ENCODE data around the gene RANBP3.
"Not testable (repeated sequence)": the region's sequence is repeated elsewhere in the genome, so short reads cannot be mapped to it uniquely, and the experiment has no call there.

RANBP3 gene

DNA sequence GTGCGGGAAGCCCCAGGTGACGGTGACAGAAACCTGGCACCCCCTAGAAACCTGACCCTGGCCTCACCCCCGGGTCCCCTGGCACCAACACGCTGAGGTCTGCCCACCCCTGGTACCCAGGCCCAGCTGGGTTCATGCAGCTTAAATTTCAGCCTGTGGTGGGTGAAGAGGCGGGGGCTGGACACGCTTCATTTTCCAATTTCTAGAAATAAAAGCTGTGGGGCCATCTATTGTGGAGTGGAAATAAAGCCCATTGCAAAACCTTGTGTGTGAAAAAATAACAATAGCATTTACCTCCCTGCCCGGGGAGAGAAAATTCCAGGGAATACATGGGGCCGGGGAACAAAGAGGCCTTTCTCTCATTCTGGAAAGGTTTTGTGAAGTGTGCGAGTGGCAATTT, 100.1 kb downstream of the RANBP3 start:
- no peak for DNase-seq

DNA sequence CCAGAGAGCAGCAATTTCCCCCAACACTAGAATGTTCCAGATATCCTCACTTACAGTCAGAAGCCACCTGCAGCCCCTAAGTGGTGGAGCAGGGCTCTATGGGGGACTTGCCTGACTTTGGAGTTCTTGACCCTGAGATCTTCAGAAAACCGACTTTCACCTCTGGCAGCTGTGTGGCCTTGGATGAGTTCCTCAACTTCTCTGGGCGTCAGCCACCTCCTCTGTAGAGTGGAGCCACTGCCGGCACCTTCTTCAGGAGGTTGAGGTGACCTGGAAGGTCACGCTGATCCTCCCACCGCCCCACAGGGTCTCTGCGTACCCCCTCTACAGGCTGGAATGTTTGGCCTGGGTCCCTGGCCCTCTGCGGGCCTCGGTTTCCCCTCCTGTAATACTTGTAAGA, 100.5 kb downstream of the RANBP3 start:
- no peak for DNase-seq

DNA sequence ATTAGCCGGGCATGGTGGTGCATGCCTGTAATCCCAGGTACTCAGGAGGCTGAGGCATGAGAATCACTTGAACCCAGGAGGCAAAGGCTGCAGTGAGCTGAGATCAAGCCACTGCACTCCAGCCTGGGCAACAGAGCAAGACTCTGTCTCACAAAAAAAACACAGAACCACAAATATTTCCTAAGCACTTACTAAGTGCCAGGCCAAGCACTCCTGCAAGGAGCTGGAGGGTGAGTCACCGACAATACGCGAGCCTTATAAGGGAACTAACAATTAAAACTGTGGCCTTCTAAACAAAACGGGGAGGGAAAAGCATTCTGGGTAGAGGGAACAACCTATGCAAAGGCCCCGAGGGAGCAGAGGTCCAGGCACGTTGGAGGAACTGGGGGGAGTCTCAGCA, 103.4 kb downstream of the RANBP3 start:
- not testable (repeated sequence) for DNase-seq

DNA sequence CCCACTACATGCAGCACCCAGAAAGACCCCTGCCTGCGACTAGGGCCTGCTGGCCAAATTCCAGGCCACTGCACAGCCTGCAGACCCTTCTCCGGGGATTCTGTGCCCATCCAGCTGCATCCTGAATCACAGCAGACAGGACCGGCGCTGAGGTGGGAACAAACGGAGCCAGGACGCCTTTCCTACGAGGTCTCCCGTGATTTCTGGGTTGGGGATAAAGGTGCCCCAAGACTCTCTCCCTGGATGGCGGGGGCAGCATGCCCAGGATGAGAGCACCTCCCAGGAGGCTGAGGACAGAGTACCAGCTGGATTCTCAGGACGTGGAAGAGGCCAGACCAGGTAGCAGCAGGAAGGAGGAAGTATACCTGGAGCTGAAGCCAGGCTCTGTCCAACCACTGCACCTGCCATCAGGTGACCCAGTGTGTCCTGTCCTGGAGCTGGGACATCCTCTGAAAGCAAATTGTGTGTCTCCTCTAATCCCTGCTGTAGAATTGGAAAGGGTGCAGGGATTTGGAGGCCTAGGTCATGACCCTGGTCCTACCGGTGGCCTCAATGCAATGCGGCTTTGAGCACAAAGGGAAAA, 104.2 kb downstream of the RANBP3 start:
- no peak for DNase-seq

DNA sequence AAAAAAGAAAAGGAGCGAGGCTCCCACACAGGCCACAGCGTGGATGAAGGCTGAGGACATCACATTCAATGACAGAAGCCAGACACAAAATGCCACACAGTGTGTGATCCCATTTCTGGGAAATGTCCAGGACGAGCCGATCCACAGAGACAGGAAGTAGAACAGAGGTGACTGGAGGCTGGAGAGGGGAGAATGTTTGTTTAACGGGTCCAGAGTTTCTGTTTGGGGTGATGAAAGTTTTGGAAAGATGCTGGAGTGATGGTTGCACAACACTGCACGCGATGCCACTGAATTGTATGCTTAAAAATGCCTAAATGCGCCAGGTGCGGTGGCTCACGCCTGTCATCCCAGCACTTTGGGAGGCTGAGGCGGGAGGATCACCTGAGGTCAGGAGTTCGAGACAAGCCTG, 107.0 kb downstream of the RANBP3 start:
- no peak for DNase-seq

DNA sequence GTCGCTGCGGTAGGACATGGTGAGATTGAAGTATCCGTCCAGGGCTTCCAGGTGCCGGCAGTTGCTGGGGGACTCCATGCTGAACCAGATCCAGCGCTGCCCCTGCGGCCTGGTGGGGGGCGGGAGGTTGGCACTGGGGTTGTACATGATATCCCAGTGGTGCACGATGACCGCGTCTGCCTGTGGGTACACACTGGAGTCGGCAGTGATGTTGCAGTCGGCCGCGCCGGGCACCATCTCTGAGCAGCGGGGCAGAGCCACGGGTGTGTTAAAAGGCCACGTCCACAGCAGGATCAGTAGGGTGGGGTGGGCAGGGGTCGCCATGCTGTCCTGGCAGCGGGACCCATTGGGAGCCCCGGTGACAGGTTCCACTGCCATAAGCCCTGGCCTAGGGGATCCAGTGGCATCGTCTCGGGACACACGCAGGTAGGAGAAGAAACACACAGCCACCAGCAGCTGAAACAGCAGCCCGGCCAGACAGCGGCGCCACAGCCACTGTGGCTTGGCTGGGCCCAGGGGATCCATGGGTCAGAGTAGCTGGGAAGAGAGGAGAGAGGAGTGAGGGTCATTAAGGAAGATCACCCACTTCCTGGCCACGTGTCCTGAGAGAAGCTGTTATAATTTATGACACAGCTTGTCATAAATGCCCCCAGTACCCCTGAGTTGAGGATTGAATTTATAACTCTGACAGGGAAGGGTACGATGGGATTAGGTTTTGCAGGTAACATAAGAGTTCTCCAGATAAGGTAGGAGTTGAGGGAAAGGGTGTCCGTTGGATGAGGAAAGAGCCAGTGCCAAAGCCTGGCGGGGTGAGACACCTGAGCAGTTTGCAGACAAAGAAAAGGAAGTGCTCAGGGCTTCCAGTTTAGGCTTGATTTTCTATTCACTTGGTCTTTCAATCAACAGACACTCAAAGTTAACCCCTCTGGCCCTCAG, 110.5 kb downstream of the RANBP3 start:
- no peak for DNase-seq

Data from NCI-H510A (cell line).